AG09309 (cell line): ENCODE measurements around the gene ALOX12.
"Not testable (repeated sequence)": the region's sequence is repeated elsewhere in the genome, so short reads cannot be mapped to it uniquely, and the experiment has no call there.

Experiments used
- DNase-seq: peaks from one replicate; pipeline ENCODE4 v3.0.0-alpha.2; 2010; ENCODE audit warnings: low read depth
- H3K4me3 ChIP-seq: 2 replicates; pipeline ENCODE4 v1.5.1; 2011; ENCODE audit warnings: mild to moderate bottlenecking, low read depth, low read length, moderate library complexity; ENCODE audit not compliant: control insufficient read depth
- TF ChIP-seq, protein P1 (sequence below): IDR thresholded peaks from 2 replicates; pipeline ENCODE4 v1.5.1; 2011; ENCODE audit warnings: mild to moderate bottlenecking, low read depth, low read length, inconsistent platforms; ENCODE audit not compliant: insufficient read depth, control insufficient read depth; ENCODE audit errors: missing control alignments

ALOX12 gene, protein sequence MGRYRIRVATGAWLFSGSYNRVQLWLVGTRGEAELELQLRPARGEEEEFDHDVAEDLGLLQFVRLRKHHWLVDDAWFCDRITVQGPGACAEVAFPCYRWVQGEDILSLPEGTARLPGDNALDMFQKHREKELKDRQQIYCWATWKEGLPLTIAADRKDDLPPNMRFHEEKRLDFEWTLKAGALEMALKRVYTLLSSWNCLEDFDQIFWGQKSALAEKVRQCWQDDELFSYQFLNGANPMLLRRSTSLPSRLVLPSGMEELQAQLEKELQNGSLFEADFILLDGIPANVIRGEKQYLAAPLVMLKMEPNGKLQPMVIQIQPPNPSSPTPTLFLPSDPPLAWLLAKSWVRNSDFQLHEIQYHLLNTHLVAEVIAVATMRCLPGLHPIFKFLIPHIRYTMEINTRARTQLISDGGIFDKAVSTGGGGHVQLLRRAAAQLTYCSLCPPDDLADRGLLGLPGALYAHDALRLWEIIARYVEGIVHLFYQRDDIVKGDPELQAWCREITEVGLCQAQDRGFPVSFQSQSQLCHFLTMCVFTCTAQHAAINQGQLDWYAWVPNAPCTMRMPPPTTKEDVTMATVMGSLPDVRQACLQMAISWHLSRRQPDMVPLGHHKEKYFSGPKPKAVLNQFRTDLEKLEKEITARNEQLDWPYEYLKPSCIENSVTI

DNA sequence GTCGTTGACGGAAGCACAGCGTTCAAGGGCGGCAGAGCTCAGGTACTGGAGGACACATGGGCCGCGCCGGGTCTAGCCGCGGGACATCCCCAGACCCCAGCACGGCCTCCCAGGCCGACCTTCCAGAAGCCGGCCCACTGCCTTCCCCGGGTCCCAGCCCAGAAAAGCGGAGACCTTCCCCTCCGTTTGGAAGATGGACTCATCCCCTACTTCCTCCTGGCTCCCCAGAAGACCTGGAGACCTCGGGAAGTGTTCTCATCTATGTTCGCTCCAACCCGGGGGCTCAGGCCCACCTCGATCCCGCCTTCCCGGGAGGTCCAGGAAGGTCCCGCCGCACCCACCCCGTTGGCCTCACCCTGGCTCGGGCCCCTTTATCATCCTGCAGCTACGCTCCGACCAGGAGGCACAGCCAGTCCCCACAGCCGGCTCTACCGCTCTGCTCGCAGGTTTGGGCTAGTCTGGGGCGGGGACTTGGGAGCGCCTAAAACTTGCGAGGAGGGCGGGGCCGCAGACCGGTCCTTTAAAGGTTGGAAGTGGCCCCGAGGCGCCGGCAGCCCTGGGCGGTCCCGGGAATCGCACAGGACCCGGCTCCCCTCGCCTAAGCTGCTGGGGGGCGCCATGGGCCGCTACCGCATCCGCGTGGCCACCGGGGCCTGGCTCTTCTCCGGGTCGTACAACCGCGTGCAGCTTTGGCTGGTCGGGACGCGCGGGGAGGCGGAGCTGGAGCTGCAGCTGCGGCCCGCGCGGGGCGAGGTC, at the start of gene ALOX12:
Gene ALOX12, plus strand, starts transcription at position 550 of the 756 bp plus-strand sequence. Its CDS starts 69 bp downstream, at position 619.
- no peak for DNase-seq
- TF ChIP-seq, protein P1, sequence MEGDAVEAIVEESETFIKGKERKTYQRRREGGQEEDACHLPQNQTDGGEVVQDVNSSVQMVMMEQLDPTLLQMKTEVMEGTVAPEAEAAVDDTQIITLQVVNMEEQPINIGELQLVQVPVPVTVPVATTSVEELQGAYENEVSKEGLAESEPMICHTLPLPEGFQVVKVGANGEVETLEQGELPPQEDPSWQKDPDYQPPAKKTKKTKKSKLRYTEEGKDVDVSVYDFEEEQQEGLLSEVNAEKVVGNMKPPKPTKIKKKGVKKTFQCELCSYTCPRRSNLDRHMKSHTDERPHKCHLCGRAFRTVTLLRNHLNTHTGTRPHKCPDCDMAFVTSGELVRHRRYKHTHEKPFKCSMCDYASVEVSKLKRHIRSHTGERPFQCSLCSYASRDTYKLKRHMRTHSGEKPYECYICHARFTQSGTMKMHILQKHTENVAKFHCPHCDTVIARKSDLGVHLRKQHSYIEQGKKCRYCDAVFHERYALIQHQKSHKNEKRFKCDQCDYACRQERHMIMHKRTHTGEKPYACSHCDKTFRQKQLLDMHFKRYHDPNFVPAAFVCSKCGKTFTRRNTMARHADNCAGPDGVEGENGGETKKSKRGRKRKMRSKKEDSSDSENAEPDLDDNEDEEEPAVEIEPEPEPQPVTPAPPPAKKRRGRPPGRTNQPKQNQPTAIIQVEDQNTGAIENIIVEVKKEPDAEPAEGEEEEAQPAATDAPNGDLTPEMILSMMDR: no peak
- no peak within 1 kb of the TSS for H3K4me3 ChIP-seq

DNA sequence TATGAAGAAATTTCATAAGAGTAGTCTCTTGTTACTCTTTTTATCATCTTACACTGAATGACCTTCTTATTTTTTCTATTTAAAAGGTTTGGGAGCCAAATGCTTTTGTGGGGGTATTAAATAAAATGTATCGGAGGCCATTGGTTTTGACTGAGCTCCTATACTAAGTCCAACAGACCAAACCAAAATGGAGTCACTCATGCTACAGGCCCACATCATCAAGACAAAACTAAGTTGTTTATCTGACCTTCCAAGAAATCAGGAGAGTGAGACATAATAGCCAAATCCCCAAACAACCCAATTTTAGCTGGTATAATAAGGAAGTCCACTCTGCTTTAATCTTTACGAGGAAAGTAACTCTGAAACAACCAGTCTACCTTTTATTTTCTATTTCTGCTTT, 48.1 kb upstream of the ALOX12 start:
- H3K4me3 ChIP-seq: no peak overlapping the region
- DNase-seq: no peak
- TF ChIP-seq, protein P1: no peak

DNA sequence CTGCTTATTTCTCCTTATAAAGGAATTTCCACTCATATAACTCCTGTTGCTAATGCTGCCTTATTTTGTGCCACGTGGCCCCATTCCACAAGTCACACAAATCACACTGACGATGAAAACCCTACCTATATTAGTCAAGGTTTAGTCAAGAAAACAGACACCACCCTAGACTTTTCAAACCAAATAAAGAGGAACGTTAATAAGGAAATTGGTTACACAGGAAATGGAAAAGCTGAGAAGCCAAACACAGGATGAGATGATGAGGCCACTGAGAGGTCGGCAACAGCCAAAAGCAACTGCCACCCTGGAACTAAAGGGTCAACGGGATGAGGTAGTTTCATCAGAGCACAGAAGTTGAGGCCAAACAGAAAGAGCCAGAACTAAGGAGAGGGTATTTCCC, 47.3 kb upstream of the ALOX12 start:
- TF ChIP-seq, protein P1: no peak
- H3K4me3 ChIP-seq: no peak overlapping the region
- no peak for DNase-seq

DNA sequence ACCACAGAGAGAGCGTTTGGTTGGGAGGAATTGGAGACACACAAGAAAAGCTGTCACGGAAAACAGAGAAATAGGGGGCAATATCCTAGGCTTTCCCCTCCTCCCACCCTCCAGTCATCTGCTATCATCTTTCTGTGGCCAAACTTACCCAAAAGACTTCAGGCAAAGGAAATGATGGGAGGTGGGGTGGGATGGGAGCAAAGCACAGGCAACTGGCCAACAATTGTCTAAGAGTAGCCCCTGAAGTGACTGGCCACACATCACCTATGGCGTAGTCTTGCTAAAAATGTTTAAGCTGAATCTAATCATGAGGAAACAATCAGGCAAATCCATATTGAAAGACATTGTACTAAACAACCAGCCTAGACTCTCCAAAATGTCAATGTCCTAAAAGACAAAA, 46.9 kb upstream of the ALOX12 start:
- TF ChIP-seq, protein P1: no peak
- H3K4me3 ChIP-seq: no peak overlapping the region
- no peak for DNase-seq

DNA sequence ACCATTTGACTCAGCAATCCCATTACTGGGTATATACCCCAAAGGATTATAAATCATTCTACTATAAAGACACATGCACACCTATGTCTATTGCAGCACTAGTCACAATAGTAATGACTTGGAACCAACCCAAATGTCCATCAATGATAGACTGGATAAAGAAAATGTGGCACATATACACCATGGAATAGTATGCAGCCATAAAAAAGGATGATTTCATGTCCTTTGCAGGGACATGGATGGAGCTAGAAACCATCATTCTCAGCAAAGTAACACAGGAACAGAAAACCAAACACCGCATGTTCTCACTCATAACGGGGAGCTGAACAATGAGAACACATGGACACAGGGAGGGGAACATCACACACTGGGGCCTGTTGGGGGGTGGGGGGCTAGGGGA, 44.9 kb upstream of the ALOX12 start:
- DNase-seq, H3K4me3 ChIP-seq: not testable (repeated sequence)

DNA sequence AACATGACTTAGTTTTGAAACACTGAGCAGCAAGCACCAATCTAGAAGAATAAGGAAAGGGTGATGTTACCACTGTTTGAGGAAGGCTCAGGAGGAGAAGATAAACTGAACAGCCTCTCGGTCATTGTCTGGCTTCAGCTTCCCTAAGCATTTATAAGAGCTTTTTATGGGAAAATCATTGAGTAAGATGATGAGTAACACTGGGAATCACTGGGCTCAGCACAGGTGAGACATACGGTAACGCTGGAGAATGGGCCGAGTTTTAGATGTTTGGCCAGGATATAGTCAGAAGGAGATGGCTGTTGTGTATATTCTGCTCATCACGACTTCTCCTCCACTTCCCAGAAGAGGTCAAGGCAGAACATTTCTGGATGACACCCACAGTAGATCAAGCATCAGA, 42.2 kb upstream of the ALOX12 start:
- no peak overlapping the region for H3K4me3 ChIP-seq
- TF ChIP-seq, protein P1: no peak
- DNase-seq: no peak
